Bone marrow (tissue), 2 donors: ENCODE data around the gene ADGB.
"Not testable (repeated sequence)": the region's sequence is repeated elsewhere in the genome, so short reads cannot be mapped to it uniquely, and the experiment has no call there.

ENCODE experiments used
- DNase-seq, 2 donors: peaks; one replicate each; lab custom pipeline; 2025; lab: John Stamatoyannopoulos, UW

The ADGB gene

GRCh38 chr6:146598772-146599405, at the start of gene ADGB:
TSS of gene ADGB (plus strand) at chr6:146598972. CDS start at chr6:146599041, 69 bp downstream.
- no peak for DNase-seq

- no peak for DNase-seq
Observed at GRCh38 chr6:146550911-146551310, 47.9 kb upstream of the ADGB start.

- DNase-seq = no peak
Observed at GRCh38 chr6:146551545-146551944, 47.2 kb upstream of the ADGB start.

- DNase-seq = no peak
Observed at GRCh38 chr6:146553377-146554135, 45.2 kb upstream of the ADGB start.

- DNase-seq = no peak
Observed at GRCh38 chr6:146560607-146561006, 38.2 kb upstream of the ADGB start.

- not testable (repeated sequence) for DNase-seq
Observed at GRCh38 chr6:146566661-146567060, 32.1 kb upstream of the ADGB start.

GRCh38 chr6:146568619-146569018, 30.2 kb upstream of the ADGB start:
- not testable (repeated sequence) for DNase-seq

- no peak for DNase-seq
Observed at GRCh38 chr6:146574211-146574610, 24.6 kb upstream of the ADGB start.

- no peak for DNase-seq
Observed at GRCh38 chr6:146578054-146578453, 20.7 kb upstream of the ADGB start.

- no peak for DNase-seq
Observed at GRCh38 chr6:146581968-146582367, 16.8 kb upstream of the ADGB start.

GRCh38 chr6:146582857-146583256, 15.9 kb upstream of the ADGB start:
- no peak for DNase-seq

- no peak for DNase-seq
Observed at GRCh38 chr6:146583966-146584365, 14.8 kb upstream of the ADGB start.

- no peak for DNase-seq
Observed at GRCh38 chr6:146587459-146587858, 11.3 kb upstream of the ADGB start.

GRCh38 chr6:146590492-146590891, 8.3 kb upstream of the ADGB start:
- no peak for DNase-seq

- no peak for DNase-seq
Observed at GRCh38 chr6:146592451-146592850, 6.3 kb upstream of the ADGB start.

- no peak for DNase-seq
Observed at GRCh38 chr6:146593986-146594385, 4.8 kb upstream of the ADGB start.

- no peak for DNase-seq
Observed at GRCh38 chr6:146594495-146594894, 4.3 kb upstream of the ADGB start.

GRCh38 chr6:146595972-146596731, 2.6 kb upstream of the ADGB start:
- peak in 1 of 2 donors; percentile 63 for DNase-seq

GRCh38 chr6:146601352-146601751, 2.6 kb downstream of the ADGB start:
- no peak for DNase-seq

- no peak for DNase-seq
Observed at GRCh38 chr6:146602526-146602925, 3.8 kb downstream of the ADGB start.

GRCh38 chr6:146613947-146614346, 15.2 kb downstream of the ADGB start:
- no peak for DNase-seq

GRCh38 chr6:146620655-146621054, 21.9 kb downstream of the ADGB start:
- no peak for DNase-seq

- no peak for DNase-seq
Observed at GRCh38 chr6:146628350-146628749, 29.6 kb downstream of the ADGB start.
